Stimulated activated CD8-positive, alpha-beta memory T cell treated with anti-CD3 and anti-CD28 coated beads, Interleukin-12 subunit alpha, Interleukin-12 subunit beta, amount 100 ng/mL, for 24 hours (primary cell): ENCODE results near the gene SFMBT2.
"Not testable (repeated sequence)": the region's sequence is repeated elsewhere in the genome, so short reads cannot be mapped to it uniquely, and the experiment has no call there.

ENCODE experiments used
- DNase-seq: peaks from one replicate; pipeline ENCODE4 v3.0.0-alpha.2; 2020; ENCODE audit errors: extremely low read depth

The SFMBT2 gene

DNA sequence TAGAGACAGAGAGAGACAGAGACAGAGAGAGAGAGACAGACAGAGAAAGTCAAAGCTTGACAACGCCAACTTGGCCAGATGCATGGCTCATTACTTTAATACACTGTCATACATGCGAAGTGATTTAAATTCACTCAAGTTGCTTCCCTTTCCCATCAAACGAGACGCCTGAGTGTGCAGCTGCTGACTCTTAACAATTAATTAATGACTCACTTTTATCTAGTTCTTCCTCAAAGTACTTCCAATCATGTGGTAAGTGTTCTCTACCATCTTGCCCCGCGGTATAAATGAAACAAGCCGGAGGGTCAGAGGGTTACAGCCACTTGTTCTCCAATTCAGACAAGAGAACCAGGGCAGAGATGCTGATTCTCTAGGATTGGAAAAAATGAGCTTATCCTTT lies 90.8 kb downstream of the SFMBT2 start:
- no peak for DNase-seq

GRCh38 chr10:7319632-7320031 lies 91.2 kb downstream of the SFMBT2 start:
- no peak for DNase-seq

GRCh38 chr10:7318836-7319235 lies 92.0 kb downstream of the SFMBT2 start:
- no peak for DNase-seq

DNA sequence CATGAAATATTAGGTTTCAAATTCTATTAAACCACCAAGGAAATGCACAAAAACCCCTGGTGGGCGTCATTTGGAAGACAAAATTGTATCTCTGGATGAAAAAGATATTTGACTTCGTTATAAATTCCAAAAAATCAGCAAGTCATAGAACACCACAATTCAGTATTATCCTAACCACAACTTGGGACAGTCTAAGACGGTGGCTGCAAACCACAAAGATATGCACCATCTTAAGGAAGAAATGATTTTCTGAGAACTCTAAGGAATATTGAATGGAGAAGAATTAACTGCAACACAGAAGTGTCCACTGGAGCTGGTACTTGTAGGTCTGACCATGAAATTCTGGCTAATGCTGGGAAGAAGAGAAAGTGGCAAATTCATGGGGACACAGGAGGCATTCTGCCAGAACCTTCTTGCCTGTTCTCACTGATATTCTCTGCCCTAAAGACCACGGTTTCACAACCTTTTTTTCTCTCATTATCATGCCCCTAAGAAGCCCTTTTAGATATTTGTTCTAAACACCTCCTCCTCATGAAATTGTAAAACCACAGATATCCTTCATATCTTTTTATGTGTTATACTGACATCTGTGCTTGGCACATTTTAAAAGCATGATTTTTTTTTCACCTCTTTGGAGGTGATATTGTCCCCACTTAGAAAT lies 92.9 kb downstream of the SFMBT2 start:
- DNase-seq: no peak

DNA sequence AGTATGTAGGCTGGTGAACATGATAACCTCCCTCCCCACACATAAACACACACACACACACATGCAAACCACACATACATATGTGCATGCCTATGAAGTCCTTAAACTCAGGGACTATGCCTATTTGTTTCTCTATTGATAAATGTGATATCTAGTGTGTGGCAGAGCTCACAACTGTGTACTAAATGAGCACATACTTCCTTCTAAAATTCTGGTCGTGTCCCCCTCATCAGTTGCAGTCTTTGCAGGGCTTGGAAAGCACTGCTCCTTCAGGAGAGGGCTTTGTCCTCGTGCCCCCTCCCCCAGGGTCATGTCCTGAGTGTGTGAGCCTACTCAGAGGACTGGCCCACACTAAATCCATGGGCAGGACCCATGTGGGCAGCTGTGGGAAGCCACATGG lies 94.0 kb downstream of the SFMBT2 start:
- DNase-seq: no peak

- DNase-seq: no peak
Measured at GRCh38 chr10:7315906-7316305, 94.9 kb downstream of the SFMBT2 start.

DNA sequence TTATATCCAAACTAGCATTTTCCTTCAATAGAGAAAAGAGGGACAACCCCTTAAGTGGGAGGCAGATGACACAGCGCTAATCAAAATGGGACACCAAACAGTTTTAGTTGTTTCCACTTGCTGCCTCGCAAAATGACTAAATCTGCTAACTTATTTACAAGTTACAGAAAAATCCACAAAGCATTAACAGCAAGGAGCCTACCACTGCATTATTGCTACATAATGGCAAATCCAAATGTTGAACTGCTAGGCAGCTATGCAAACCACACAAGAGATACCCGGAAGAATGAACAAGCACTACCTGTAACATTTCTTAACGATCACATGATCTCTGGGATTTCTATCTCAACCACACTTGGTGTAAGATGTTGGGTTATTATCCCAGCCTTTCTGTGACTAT lies 96.7 kb downstream of the SFMBT2 start:
- no peak for DNase-seq

DNA sequence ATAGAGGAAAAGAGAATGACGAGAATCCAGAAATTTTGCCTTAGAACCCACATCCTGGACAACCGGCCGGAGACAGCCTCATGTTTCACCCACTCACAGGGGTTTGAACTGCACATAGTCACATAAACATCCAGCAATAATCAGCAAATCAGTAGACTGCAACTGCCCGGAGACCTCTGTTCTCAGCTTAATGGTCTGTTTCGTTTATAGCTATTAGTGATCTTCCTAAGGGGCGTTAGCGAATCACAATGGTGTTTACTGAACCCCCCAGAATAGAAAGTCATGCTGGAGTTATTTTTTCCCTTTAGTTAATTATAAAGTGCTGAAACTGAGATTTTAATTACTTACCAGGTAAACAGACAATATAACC lies 98.4 kb downstream of the SFMBT2 start:
- no peak for DNase-seq

DNA sequence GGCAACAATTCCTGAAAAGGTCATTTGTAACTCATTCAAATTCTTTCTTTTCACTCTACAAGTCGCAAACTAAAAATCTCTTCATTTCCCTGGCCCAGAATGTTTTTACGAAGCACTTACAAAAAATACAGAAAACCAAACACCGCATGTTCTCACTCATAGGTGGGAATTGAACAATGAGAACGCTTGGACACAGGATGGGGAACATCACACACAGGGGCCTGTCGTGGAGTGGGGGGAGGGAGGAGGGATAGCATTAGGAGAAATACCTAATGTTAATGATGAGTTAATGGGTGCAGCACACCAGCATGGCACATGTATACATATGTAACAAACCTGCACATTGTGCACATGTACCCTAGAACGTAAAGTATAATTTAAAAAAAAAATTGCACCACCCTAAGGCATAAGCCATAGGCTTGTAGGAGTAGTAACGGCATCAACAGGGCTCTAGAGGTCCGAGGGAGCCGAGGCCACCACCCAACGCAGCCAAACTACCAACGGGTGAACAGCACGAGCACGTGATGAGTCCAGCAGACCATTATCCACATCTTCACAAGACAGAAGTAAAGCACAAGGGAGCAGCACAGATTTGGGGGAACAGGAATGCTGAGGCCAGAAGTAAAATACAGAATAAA lies 98.9 kb downstream of the SFMBT2 start:
- not testable (repeated sequence) for DNase-seq

GRCh38 chr10:7311218-7311849 lies 99.5 kb downstream of the SFMBT2 start:
- no peak for DNase-seq

GRCh38 chr10:7310076-7310475 lies 100.8 kb downstream of the SFMBT2 start:
- no peak for DNase-seq

DNA sequence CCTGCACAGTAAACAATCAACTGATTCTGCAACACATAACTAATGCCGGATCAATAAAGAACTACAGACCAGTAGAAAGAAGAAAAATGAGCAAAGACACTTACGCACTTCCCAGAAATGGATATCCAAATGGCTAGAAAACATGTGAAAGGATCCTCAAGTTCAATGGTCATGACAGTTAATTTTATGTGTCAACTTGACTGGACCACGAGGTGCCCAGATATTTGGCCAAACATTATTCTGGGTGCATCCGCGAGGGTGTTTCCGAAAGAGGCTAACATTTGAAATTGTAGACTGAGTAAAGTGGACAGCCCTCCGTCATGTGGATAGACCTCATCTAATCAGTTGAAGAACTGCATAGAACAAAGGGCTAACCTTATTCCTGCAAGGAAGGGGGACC lies 102.0 kb downstream of the SFMBT2 start:
- no peak for DNase-seq

- no peak for DNase-seq
Measured at GRCh38 chr10:7306616-7307015, 104.2 kb downstream of the SFMBT2 start.

GRCh38 chr10:7306147-7306546 lies 104.7 kb downstream of the SFMBT2 start:
- DNase-seq: no peak

DNA sequence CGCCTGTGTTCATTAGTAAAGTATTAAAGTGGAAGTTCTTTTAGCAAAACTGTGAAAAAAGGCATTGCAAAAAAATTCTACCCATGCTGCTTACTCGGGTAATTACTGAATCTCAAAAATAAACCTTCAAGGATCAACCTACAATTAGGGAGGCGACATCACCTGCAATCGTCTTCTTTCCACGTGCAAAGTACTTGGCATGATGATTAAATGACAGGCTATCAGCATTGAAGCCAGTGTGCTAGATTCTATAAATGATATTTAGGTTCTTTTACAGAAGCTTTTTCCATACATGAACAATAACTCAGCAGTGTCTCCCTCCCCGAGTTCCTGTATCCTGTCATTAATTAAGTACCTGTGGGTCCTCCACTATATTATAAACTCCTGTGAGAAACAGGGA lies 105.8 kb downstream of the SFMBT2 start:
- no peak for DNase-seq

DNA sequence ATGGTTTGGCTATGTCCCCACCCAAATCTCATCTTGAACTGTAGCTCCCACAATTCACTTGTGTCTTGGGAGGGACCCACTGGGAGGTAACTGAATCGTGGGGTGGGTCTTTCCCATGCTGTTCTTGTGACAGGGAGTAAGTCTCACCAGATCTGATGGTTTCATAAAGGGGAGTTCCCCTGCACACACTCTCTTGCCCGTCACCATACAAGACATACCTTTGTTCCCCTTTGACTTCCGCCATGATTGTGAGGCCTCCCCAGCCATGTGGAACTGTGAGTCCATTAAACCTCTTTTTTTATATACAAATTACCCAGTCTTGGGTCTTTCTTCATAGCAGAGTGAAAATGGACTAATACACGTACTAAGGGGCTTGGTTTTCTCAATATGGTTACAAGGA lies 106.7 kb downstream of the SFMBT2 start:
- no peak for DNase-seq

GRCh38 chr10:7302930-7303557 lies 107.8 kb downstream of the SFMBT2 start:
- no peak for DNase-seq

DNA sequence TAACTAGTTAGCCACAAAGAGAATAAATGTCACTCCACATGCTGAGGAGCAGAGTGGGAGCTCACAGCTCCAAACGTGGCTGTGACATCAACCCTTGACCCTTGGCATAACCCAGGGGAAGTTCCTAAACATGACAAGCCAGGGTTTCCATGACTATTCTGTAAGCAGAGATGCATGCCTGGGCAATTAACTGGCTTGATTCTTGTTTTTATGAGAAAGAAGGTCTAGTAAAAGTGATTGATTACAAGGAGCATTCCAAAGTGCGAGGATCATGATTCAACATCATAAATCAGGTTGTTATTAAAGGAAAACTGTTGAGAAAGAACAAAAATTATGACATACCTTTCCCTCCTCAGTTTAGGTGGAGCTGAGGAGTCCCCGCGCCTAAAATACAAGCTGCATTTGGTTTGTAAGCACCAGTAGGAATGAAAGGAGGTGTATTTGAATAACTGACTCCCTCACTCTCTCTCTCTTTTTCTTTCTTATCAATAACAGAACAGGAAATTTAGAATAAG lies 108.4 kb downstream of the SFMBT2 start:
- no peak for DNase-seq

DNA sequence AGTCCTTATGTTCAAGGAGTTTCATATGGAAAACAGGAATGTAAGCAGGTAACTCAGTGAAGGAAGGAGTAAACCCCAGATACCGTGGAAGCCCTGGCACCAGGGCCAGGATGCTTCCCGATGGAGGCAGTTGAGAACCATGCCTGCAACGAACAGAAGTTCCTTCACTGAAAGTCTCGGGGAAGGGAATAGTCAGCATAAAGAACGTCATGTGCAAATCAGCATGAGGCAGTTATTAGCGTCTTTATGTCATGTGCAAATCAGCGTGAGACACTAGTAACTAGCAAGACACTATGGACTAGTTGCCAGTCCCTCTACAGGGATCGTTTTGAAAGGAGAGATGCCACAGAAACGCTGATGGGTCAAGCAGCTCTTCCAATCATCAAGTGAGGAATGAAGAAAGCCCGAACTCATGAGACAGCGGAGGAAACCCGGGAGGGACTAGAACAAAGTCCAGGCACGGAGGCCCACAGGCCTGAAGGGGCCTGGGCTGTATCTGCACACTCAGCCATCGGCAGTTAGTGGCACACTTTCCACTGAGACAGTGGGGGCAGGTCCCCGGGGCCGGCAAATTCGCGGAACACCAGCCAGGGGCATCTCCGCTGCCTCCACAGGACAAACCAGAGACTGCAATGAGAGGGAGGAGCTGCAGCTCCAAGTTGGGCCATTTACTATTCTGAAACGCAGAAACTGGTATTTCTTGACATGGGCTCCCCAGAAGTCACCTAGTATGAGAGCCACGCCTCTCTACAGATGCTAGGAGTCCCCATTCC lies 109.6 kb downstream of the SFMBT2 start:
- no peak for DNase-seq

- no peak for DNase-seq
Measured at GRCh38 chr10:7300384-7300971, 110.4 kb downstream of the SFMBT2 start.

- not testable (repeated sequence) for DNase-seq
Measured at GRCh38 chr10:7299601-7300325, 111.1 kb downstream of the SFMBT2 start.
